ENCODE measurements around the gene GRM7. TPM values are rescaled to one million over a fixed set of nuclear protein-coding genes. Genes with fewer than 3 reads are reported as not detected.

GRM7 gene
- total RNA-seq, 2 experiments from 2014 or later, result not detected

- CTCF ChIA-PET (ENCODE audit: unreplicated experiment), result no interaction called here
- H3K9me2 ChIP-seq (ENCODE audit: insufficient read depth, low read length), result no peaks in the 10 kb centered on the region
- no peak overlapping the region for H3K4me2 ChIP-seq (ENCODE audit: low read length)
- no peaks in the 10 kb centered on the region for H3K36me3 ChIP-seq (ENCODE audit: insufficient read depth, low read length)
- POLR2A ChIA-PET, result no interaction called here
- no TSS peak for BruUV-seq (replicated peaks)
- H3K9me3 ChIP-seq (ENCODE audit: low read length), result 0 out of 2 replicates have a peak, but pooled peaks cover 4% of the 10 kb centered on the region
- intact Hi-C loops (cut with micrococcal nuclease; ENCODE audit: unreplicated experiment), result no loop called here
- no peak overlapping the region for H3K4me3 ChIP-seq (ENCODE audit: low read depth, low read length, poor library complexity, severe bottlenecking)
- H2AFZ ChIP-seq (ENCODE audit: low read length), result no peak overlapping the region
- H3K4me1 ChIP-seq (ENCODE audit: insufficient read depth, low read length, poor library complexity, severe bottlenecking), result no peaks in the 10 kb centered on the region
- no peak for DNase-seq (ENCODE audit: low spot score)
- H4K20me1 ChIP-seq (ENCODE audit: insufficient read depth, low read length), result no peaks in the 10 kb centered on the region
- no peak overlapping the region for H3K27ac ChIP-seq (ENCODE audit: low read depth, low read length, poor library complexity, severe bottlenecking)
- TF ChIP-seq EZH2phosphoT487 (IDR thresholded peaks at IDR 0.05; ENCODE audit: borderline replicate concordance, low read depth, low read length) (no peak), CTCF (conservative IDR thresholded peaks at IDR 0.05; ENCODE audit: low read length) (no peak)
- H3K79me2 ChIP-seq (ENCODE audit: insufficient read depth, low read depth, low read length), result no peaks in the 10 kb centered on the region
Measured at GRCh38 chr3:7095116-7095515, 234.2 kb downstream of the GRM7 start.

GRCh38 chr3:7100136-7100535 lies 239.2 kb downstream of the GRM7 start:
- no peak overlapping the region for H3K4me2 ChIP-seq (ENCODE audit: low read length)
- no peaks in the 10 kb centered on the region for H3K36me3 ChIP-seq (ENCODE audit: insufficient read depth, low read length)
- H3K9me2 ChIP-seq (ENCODE audit: insufficient read depth, low read length), result no peaks in the 10 kb centered on the region
- H2AFZ ChIP-seq (ENCODE audit: low read length), result no peak overlapping the region
- no peak for DNase-seq (ENCODE audit: low spot score)
- TF ChIP-seq CTCF (conservative IDR thresholded peaks at IDR 0.05; ENCODE audit: low read length) (no peak), EZH2phosphoT487 (IDR thresholded peaks at IDR 0.05; ENCODE audit: borderline replicate concordance, low read depth, low read length) (no peak)
- H3K79me2 ChIP-seq (ENCODE audit: insufficient read depth, low read depth, low read length), result no peaks in the 10 kb centered on the region
- ChIA-PET CTCF (ENCODE audit: unreplicated experiment) (no interaction called here), POLR2A (interaction anchor here (0.6 kb wide), 1 partner anchor 49 kb away, joined by 4 read pairs; no protein-coding TSS in a partner anchor)
- no peaks in the 10 kb centered on the region for H4K20me1 ChIP-seq (ENCODE audit: insufficient read depth, low read length)
- H3K9me3 ChIP-seq (ENCODE audit: low read length), result 0 out of 2 replicates have a peak, but pooled peaks cover 4% of the 10 kb centered on the region
- H3K4me1 ChIP-seq (ENCODE audit: insufficient read depth, low read length, poor library complexity, severe bottlenecking), result no peaks in the 10 kb centered on the region
- H3K4me3 ChIP-seq (ENCODE audit: low read depth, low read length, poor library complexity, severe bottlenecking), result no peak overlapping the region
- no peak overlapping the region for H3K27ac ChIP-seq (ENCODE audit: low read depth, low read length, poor library complexity, severe bottlenecking)
- no TSS peak for BruUV-seq (replicated peaks)
- intact Hi-C loops (cut with micrococcal nuclease; ENCODE audit: unreplicated experiment), result no loop called here

- no peak overlapping the region for H3K4me2 ChIP-seq (ENCODE audit: low read length)
- intact Hi-C loops (cut with micrococcal nuclease; ENCODE audit: unreplicated experiment), result no loop called here
- CTCF ChIA-PET (ENCODE audit: unreplicated experiment), result no interaction called here
Measured at GRCh38 chr3:7106635-7107034, 245.7 kb downstream of the GRM7 start.

More at GRCh38 chr3:7106635-7107034, 245.7 kb downstream of the GRM7 start:
- Histone ChIP-seq H3K9me3 (ENCODE audit: low read length) (no peaks in the 10 kb centered on the region), H3K27ac (ENCODE audit: low read depth, low read length, poor library complexity, severe bottlenecking) (no peak overlapping the region), H3K9me2 (ENCODE audit: insufficient read depth, low read length) (no peaks in the 10 kb centered on the region), H4K20me1 (ENCODE audit: insufficient read depth, low read length) (no peaks in the 10 kb centered on the region), H3K4me1 (ENCODE audit: insufficient read depth, low read length, poor library complexity, severe bottlenecking) (no peaks in the 10 kb centered on the region), H3K79me2 (ENCODE audit: insufficient read depth, low read depth, low read length) (no peaks in the 10 kb centered on the region), H3K4me3 (ENCODE audit: low read depth, low read length, poor library complexity, severe bottlenecking) (no peak overlapping the region), H3K36me3 (ENCODE audit: insufficient read depth, low read length) (no peaks in the 10 kb centered on the region), H2AFZ (ENCODE audit: low read length) (no peak overlapping the region)
- POLR2A ChIA-PET, result no interaction called here
- no peak for DNase-seq (ENCODE audit: low spot score)
- BruUV-seq (replicated peaks), result no TSS peak
- no peak for TF ChIP-seq EZH2phosphoT487 (IDR thresholded peaks at IDR 0.05; ENCODE audit: borderline replicate concordance, low read depth, low read length)
- TF ChIP-seq CTCF (conservative IDR thresholded peaks at IDR 0.05; ENCODE audit: low read length), result no peak
